ENCODE measurements around the gene RUFY2. TPM values are rescaled to one million over a fixed set of nuclear protein-coding genes. Genes with fewer than 3 reads are reported as not detected.

The RUFY2 gene
- total and polyA plus RNA-seq, 2 donors (not counting 3 experiments of a cell fraction or from before 2014, with no cell fraction given) = 5.7 to 24.2 TPM

- Histone ChIP-seq H3K79me2 (ENCODE audit: control insufficient read depth, insufficient read depth, low read length) (no peaks in the 10 kb centered on the region), H3K4me2 (ENCODE audit: insufficient read depth, low read length) (no peak overlapping the region), H3K36me3 (ENCODE audit: control insufficient read depth in 2 of 2, extremely low read depth in 1 of 2, insufficient read depth in 2 of 2, low read length in 2 of 2) (no peaks in the 10 kb centered on the region), H3K27me3 (ENCODE audit: control insufficient read depth in 2 of 2, insufficient read depth in 2 of 2, low read length in 2 of 2) (no peaks in the 10 kb centered on the region), H2AFZ (ENCODE audit: low read depth, low read length) (no peak overlapping the region), H4K20me1 (replicated peaks; ENCODE audit: control insufficient read depth, extremely low read depth, insufficient read depth, low read length) (no peaks in the 10 kb centered on the region), H3K9me3 (replicated peaks; ENCODE audit: control insufficient read depth, insufficient read depth, low read length) (no peaks in the 10 kb centered on the region), H3K27ac (ENCODE audit: insufficient read depth, low read depth, low read length) (no peak overlapping the region), H3K9me1 (replicated peaks; ENCODE audit: control insufficient read depth, extremely low read depth, insufficient read depth, low read length) (no peaks in the 10 kb centered on the region), H3K9ac (replicated peaks; ENCODE audit: extremely low read depth, insufficient read depth, low read length) (no peak overlapping the region), H3K4me3 (replicated peaks in 1 of 3; ENCODE audit: insufficient read depth in 1 of 3, low read depth in 1 of 3, low read length in 3 of 3) (no peak overlapping the region), H3K4me1 (ENCODE audit: control insufficient read depth, extremely low read depth, insufficient read depth, low read length) (no peaks in the 10 kb centered on the region)
- BruUV-seq (replicated peaks) = no TSS peak
- intact Hi-C loops (cut with micrococcal nuclease) = no loop called here
- FAIRE-seq (no peak), DNase-seq (ENCODE audit: low read depth, low spot score) (no peak)
- CTCF ChIA-PET = interaction anchor here (1.0 kb wide), 1 partner anchor 442 kb away, joined by 3 read pairs; no protein-coding TSS in a partner anchor
- TF ChIP-seq EZH2 (IDR thresholded peaks at IDR 0.05; ENCODE audit: borderline replicate concordance, low read depth, low read length, severe bottlenecking) = no peak
- TF ChIP-seq MYC (IDR thresholded peaks at IDR 0.05; ENCODE audit: low read depth, low read length) = no peak
- no peak for TF ChIP-seq FOS (IDR thresholded peaks at IDR 0.05; ENCODE audit: borderline replicate concordance, insufficient read depth, low read length)
- TF ChIP-seq MAX (IDR thresholded peaks at IDR 0.05; ENCODE audit: insufficient read depth, insufficient read length) = no peak
- no peak for TF ChIP-seq GATA2 (IDR thresholded peaks at IDR 0.05; ENCODE audit: insufficient read depth, insufficient read length, low read depth, low read length)
- no peak for TF ChIP-seq CTCF (IDR thresholded peaks at IDR 0.05; ENCODE audit: extremely low read depth in 1 of 2, insufficient read depth in 1 of 2, low read depth in 1 of 2, low read length in 2 of 2)
- TF ChIP-seq POLR2AphosphoS5 (IDR thresholded peaks at IDR 0.05; ENCODE audit: insufficient read depth, low read depth, low read length) = no peak
- no peak for TF ChIP-seq JUN (IDR thresholded peaks at IDR 0.05; ENCODE audit: borderline replicate concordance, insufficient read depth, insufficient read length, low read depth)
- TF ChIP-seq POLR2A (IDR thresholded peaks at IDR 0.05; ENCODE audit: low read depth, low read length) = no peak
- POLR2A ChIA-PET = no interaction called here
- dilution Hi-C loops (cut with MboI; ENCODE audit: extremely low pct_ligation_motif_present, low sequenced_read_pairs) = no loop called here
Observed at GRCh38 chr10:68296843-68297663, 110.0 kb downstream of the RUFY2 start.

Other genes with a start within 250 kb of the RUFY2 start
- not detected in 2 replicates for gene ATOH7, start 175.2 kb downstream of the RUFY2 start, total RNA-seq
- 0.05 TPM in 1 of 2 replicates, not detected in the other for gene ATOH7, start 175.2 kb downstream of the RUFY2 start, polyA plus RNA-seq
- 146 and 151 TPM in 2 replicates for gene HNRNPH3, start 75.2 kb downstream of the RUFY2 start, total RNA-seq
- 17.9 and 34.0 TPM in 2 replicates for gene HNRNPH3, start 75.2 kb downstream of the RUFY2 start, polyA plus RNA-seq
- 3.6 and 5.1 TPM in 2 replicates for gene PBLD, start 74.3 kb downstream of the RUFY2 start, total RNA-seq
- 0.94 and 1.5 TPM in 2 replicates for gene PBLD, start 74.3 kb downstream of the RUFY2 start, polyA plus RNA-seq
- 18.1 and 18.2 TPM in 2 replicates for gene DNA2, start 64.7 kb upstream of the RUFY2 start, total RNA-seq
- 2.0 and 3.5 TPM in 2 replicates for gene DNA2, start 64.7 kb upstream of the RUFY2 start, polyA plus RNA-seq
- gene SLC25A16, start 120.2 kb upstream of the RUFY2 start, total RNA-seq = 20.0 and 20.2 TPM in 2 replicates
- 6.2 and 8.8 TPM in 2 replicates for gene SLC25A16, start 120.2 kb upstream of the RUFY2 start, polyA plus RNA-seq
- gene TET1, start 153.1 kb upstream of the RUFY2 start, total RNA-seq = 1.3 and 1.5 TPM in 2 replicates
- 0.21 and 0.23 TPM in 2 replicates for gene TET1, start 153.1 kb upstream of the RUFY2 start, polyA plus RNA-seq

All from endothelial cell of umbilical vein (primary cell).